NCI-H82 treated with DMSO at 0.1 percent for 48 hours (cell line): ENCODE data around the gene PLA2G6.

Experiments
- DNase-seq: peaks from one replicate; lab custom pipeline; 2025; ENCODE audit not compliant: unreplicated experiment; lab: John Stamatoyannopoulos, UW

The PLA2G6 gene

GRCh38 chr22:38214302-38215056 is 32.8 kb upstream of the PLA2G6 start:
- DNase-seq = no peak

DNA sequence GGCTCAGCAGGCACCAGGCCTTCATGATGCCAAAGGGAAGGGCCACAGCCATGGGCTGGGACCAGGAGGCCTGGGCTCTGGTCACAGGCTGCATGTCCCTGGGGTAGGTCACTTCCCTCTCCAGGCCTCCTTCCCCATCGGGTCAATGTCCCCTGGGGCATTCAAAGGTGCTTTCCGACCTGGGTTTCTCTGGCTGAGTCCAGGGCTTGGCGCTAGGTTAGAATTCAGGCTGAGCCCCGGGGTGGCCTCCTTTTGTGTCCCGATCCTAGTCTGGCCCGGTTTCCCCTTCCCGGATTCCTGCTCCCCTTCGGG is 32.3 kb upstream of the PLA2G6 start:
- DNase-seq = no peak

GRCh38 chr22:38213319-38213989 is 31.8 kb upstream of the PLA2G6 start:
- DNase-seq = no peak

- DNase-seq = no peak
Observed at GRCh38 chr22:38212442-38212841, 30.8 kb upstream of the PLA2G6 start.

- no peak for DNase-seq
Observed at GRCh38 chr22:38211556-38211955, 29.9 kb upstream of the PLA2G6 start.

- DNase-seq = no peak
Observed at GRCh38 chr22:38208551-38208968, 26.9 kb upstream of the PLA2G6 start.

- no peak for DNase-seq
Observed at GRCh38 chr22:38207898-38208432, 26.3 kb upstream of the PLA2G6 start.

- DNase-seq = no peak
Observed at GRCh38 chr22:38205261-38206128, 23.9 kb upstream of the PLA2G6 start.

GRCh38 chr22:38204784-38205183 is 23.2 kb upstream of the PLA2G6 start:
- no peak for DNase-seq

DNA sequence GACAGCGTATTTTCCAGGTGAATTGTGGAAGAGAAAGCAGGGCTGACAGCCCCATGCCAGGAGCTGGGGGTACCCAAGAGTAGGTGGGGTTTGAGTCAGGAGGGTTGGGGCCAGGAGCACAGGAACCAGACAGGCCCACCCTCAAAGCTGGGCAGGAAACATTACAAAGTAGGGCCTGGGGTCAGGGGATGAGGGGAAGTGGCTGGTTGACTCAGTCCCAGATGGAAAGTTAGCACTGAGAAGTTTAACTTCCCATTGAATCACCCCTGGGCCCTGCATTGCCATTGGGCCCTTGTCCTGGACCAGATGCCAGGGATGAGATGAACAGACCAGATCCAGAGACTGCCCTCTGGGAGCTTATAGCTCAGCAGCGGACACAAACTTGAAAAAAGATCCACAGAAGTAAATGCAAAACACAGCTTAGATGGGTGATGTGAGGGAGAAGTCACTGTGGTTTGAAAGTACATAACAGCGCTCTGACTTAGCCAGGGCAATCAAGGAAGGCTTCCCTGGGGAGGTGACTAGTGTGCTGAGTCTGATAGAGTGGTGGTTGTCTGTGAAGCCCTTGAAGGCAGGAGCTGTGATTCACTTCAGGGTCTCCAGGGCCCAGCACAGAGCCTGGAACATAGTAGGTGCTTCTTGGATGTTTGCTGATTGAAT is 22.4 kb upstream of the PLA2G6 start:
- no peak for DNase-seq

DNA sequence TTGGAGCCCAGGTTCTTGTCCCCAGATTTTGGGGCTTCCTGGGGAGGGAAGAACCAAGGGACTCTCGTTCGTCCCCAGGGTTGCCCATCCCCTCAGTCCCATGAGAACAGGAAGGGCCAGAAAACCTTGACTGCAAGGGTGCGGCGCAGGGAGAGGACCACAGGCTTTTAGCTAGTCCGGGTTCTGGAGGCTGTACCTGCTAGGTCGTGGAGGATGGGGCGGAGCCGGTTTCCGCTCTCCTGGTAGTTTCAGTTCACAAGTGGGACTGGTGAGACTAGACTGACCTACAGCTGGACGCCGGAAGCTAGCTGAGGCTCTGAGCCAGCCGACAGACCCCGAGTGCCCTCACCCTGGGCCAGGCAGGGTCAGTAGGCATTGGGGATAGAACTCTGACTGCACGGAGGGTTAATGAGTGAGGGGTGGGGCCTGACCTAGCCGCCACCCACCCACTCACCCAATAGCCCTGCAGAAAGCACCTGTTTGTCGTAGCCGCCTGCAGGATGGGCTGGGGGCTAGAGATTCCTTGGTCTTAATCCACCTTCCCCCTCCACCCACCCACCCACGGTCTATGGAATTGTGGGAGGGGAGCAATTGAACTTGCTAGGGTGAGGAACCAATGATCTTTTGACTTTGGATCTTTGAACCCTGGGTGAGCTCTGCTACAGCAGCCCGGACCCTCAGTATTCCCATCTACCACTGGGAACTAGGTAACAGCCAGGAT is 21.6 kb upstream of the PLA2G6 start:
- no peak for DNase-seq

- DNase-seq = no peak
Observed at GRCh38 chr22:38202437-38203089, 20.9 kb upstream of the PLA2G6 start.

DNA sequence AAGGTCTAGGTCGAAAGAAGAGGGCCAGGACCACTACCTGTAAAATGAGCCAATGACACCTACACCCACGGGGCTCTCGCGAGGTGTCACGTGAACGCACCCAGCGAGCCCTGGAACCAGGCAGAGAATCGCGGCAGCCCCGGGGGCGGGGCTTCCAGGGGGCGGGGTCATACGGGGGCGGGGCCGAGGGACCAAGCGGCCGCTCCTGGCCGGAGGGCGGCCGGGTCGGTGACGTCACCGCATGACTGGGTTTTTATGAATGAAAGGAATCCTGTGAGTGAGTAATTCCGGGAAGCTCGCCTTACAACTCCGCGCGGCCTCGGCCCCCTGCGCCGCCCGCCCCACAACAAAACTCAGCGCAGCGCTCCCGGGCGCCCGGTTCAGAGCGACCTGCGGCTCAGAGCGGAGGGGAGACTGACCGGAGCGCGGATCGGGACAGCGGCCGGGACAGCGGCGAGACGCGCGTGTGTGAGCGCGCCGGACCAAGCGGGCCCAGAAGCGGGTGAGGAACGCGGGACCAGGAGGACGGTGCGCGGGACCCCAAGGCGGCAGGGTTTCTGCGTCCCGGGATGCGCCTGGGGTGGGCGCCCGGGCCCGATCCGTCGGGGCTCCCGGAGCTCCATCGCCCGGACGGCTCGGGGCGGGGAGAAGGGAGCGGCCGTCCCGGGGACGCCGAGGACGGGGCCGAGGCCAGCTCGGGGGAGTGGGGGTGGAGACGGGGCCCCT is 20.2 kb upstream of the PLA2G6 start, which contains the start of gene MAFF:
MAFF (plus strand) TSS at position 284 of the 726 bp plus-strand sequence. CDS start 11,860 bp downstream, outside the sequence.
- peak; percentile 61 for DNase-seq

- no peak for DNase-seq
Observed at GRCh38 chr22:38201371-38201710, 19.7 kb upstream of the PLA2G6 start.

GRCh38 chr22:38199826-38200559 is 18.4 kb upstream of the PLA2G6 start:
- DNase-seq = no peak

- DNase-seq = no peak
Observed at GRCh38 chr22:38196791-38197419, 15.3 kb upstream of the PLA2G6 start.

- DNase-seq = no peak
Observed at GRCh38 chr22:38193580-38193979, 11.9 kb upstream of the PLA2G6 start.

DNA sequence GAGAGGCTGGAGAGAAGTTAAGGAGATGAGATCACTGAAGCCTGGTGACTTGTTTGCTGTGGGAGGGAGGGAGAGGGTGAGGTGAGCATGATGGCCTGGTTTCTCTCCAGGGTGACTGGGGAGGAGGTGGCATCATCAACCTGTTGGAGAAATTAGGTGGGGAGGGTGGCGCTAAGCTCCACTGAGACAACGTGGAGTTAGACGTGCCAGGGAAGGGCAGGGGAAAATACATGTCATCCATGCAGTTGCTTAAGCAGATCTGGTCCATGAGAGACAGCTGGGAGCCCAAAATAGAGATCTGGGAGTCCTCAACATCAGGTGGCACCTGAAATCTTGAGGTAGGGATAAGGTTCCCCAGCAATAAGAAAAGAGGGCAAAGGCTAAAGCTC is 10.8 kb upstream of the PLA2G6 start:
- DNase-seq = no peak
